Stimulated activated CD8-positive, alpha-beta memory T cell treated with anti-CD3 and anti-CD28 coated beads, Interleukin-12 subunit alpha, Interleukin-12 subunit beta, amount 100 ng/mL, for 1 hour (primary cell): Measurements from ENCODE around the gene PLEKHJ1.
"Not testable (repeated sequence)": the region's sequence is repeated elsewhere in the genome, so short reads cannot be mapped to it uniquely, and the experiment has no call there.

Source experiments
- DNase-seq: peaks from one replicate; pipeline ENCODE4 v3.0.0-alpha.2; 2020; ENCODE audit warnings: low read depth

PLEKHJ1 gene

DNA sequence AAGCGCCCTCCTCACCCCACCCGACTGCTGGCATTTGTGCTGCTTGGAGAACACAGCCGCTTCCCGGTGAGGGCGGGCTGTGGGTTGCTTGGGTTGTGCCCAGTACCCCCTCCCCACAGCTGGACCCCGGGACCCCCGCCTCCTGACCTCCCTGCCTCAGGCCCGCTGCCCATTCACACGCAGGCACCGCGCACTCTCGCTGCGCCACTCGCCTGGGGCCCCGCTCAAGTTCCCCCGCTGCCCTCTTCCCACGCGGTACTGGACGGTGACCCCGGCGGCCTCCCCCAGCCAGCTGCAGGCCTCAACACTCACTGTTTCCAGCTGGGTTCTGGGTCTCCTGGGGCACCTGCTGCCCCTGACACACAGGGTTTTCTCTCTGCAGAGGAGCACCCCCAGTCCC is 16.4 kb downstream of the PLEKHJ1 start:
- DNase-seq = no peak

DNA sequence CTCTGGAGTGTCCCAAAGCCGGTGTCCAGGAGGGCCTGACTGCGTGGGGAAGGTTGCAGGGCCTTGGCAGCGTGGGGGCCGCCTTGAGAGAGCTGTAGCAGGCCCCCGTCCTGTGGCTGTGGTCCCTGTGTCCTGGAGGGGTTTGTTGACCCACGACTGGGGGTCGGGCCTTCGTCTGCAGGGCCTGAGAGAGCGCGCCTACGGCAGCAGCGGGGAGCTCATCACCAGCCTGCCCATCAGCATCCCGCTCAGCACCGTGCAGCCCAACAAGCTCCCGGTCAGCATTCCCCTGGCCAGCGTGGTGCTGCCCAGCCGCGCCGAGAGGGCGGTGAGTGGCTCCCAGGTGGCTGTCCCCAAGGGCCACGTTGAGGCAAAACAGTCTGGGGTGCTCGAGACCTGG is 18.5 kb downstream of the PLEKHJ1 start:
- no peak for DNase-seq

DNA sequence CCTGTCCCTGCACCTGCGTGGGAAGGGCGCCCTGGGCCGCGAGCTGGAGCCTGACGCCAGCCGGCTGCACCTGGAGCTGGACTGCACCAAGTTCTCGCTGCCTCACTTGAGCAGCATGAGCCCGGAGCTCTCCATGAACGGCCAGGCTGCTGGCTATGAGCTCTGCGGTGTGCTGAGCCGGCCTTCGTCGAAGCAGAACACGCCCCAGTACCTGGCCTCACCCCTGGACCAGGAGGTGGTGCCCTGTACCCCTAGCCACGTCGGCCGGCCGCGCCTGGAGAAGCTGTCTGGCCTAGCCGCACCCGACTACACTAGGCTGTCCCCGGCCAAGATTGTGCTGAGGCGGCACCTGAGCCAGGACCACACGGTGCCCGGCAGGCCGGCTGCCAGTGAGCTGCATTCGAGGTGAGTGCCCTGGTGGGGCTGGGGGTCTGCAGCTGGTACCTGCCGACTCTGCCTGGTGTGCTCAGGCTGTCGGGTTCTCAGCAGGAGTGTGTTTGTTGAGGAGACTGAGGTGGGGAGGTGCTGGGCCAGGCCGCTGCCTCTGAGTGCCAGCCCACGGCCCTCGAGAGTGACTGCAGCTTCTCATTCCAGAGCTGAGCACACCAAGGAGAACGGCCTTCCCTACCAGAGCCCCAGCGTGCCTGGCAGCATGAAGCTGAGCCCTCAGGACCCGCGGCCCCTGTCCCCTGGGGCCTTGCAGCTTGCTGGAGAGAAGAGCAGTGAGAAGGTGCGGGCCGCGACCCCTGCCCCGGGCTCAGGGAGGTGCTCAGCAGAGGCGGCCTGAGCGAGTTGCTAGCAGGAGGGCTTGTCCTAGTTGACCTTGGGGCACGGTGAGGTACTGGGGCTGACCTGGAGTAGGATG is 19.5 kb downstream of the PLEKHJ1 start:
- no peak for DNase-seq

DNA sequence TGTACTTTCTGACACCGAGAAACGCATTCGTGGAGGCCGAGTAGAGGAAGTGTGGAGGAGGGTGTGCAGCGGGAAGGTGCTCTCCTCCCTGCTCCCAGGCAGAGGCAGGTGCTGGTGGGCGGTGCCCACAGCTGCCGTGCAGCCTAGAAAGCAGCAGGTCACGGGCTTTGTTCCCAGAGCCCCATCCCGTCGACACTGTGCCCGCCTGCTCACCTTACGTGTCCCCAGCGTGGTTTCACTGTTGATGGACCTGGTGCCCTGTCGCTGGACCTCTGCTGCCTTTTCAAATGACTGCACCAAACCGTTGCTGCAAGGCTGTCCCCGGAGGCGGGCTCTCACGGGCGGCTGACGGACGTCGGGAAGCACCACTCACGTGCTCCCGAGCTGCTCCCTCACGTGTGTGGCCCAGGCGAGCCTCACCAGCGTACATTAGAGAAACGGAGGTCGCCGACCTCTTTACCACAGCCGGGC is 20.8 kb downstream of the PLEKHJ1 start:
- no peak for DNase-seq

DNA sequence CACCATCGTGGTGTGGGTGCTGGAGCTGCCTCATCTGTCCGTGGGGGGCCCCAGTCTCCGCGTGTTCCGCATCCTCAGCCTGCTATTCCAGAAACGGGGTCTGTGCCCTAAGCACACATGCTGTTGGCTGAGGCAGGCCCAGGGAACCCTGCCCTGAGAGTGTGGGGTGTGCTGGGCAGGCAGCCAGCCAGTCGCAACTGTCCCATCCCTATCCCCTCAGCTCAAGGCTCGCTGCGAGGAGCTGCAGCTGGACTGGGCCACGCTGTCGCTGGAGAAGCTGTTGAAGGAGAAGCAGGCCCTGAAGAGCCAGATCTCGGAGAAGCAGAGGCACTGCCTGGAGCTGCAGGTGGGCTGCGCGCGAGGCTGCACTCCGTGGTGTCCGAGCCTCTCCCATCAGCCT is 21.9 kb downstream of the PLEKHJ1 start:
- no peak for DNase-seq

DNA sequence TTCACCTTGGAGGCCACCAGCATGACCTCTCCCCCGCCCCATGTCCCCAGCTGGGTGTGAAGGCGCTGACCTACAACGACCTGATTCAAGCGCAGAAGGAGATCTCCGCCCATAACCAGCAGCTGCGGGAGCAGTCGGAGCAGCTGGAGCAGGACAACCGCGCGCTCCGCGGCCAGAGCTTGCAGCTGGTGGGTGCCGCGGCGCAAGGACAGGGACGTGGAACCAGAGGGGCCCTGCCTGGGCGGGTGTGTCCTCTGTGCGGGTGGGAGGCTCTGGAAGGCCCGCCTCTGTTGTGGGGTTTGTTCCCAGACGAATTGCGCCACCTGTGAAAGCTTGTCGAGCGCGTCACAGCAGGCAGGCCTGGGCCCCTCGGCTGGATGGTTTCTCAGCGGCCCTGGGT is 22.3 kb downstream of the PLEKHJ1 start:
- DNase-seq = no peak

DNA sequence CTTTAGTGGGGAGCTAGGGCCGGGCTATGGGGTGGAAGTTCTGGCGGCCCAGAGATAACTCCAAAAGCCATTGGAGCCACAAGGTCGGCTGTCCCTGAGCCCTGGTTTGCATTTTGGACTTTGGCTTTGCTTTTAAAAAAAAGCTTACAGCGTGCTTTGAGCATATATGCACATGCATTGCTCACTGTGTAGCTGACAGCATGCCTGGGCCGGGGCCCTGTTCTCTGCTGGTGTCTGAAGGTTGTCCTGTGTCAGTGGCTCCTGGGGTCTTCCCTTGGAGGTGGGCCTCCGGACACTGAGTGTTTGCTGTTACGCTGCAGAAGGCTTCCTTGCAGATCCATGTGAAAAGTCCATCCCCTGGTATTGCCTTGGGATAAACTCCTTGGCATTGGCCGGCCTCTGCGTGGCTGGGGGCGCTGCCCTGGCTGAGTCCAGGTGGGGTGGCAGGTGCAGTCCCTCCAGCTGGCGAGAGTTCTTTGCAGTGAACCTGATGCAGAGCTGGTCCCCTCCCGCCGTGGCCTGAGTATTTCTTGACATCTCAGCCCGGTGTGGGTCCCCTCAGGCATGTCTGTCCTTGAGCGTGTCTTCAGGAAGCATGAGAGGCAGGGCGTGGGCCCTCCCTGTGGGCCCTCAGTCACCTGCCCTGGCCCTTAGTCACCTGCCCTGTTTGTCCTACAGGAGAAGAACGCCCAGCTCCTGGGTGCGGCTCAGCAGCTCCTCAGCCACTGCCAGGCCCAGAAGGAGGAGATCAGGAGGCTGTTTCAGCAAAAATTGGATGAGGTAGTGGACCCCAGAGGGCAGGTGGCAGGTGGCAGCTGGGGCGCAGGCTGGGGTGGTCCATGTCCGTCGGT is 23.0 kb downstream of the PLEKHJ1 start:
- DNase-seq = no peak

DNA sequence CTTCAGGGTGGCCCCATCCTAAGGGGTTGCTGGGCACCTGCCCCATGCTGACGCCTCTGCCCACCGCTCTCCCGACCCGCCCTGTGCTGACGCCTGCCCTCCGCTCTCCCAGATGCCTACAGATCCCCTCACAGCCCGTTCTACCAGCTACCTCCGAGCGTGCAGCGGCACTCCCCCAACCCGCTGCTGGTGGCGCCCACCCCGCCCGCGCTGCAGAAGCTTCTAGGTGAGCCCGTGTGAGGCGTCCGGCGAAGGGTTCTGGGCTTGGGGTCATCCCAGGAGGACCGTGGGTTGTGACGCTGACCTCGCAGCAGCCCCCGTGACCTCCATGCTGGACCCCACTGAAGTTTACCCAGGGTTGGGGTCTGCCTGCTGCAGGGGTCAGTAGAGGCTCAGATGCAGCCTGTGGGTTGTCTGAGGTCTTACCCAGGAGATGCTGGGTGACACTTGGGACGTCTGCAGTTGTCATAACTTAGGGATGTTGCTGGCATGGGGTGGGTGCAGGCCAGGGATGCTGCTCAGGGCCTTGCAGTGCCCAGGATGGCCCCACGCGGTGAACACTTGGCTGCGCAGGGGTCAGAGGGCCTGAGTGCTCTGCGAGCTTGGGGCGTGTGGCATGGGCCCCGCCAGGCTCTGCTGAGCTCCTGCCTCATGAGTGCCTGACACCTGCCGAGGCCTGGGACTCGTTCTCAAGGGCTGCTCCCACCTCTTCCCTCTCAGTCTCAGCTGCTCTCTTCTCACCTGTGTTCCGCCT is 25.0 kb downstream of the PLEKHJ1 start:
- no peak for DNase-seq

DNA sequence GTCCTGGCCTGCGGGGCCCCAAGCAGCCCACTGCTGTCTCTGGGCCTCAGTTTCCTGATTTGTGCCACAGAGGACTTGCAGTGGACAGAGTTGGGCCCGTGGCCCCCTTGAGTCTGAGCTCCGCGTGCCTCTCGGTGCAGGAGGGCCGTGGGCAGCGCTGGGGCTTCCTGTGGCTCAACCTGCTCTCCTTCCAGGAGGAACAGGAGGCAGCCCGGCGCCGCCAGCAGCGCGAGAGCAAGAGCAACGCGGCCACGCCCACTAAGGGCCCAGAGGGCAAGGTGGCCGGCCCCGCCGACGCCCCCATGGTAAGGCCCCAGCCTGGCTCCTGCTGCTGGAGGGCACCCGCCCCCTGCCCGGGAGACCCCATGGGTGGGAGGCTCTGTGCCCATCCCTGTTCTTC is 25.9 kb downstream of the PLEKHJ1 start:
- no peak for DNase-seq

DNA sequence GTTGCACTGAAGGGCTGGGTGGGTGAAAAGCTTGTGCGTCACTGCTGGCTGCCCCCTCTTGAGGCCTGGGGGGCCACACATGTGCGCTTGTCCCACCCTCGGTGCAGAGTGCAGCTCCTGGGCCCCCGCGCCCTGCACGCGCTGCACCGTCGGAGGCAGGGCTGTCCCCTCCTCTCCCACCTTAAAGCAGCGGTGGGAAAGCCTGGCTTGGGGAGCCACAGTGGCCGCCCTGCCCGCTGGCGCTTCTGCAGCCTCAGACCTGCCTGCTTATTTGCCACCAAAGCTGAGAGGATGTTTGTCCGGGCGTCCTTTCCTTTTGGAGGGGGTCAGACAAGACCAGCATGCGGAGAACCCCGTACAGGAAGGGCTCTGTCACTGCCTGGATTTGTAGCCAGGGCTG is 26.7 kb downstream of the PLEKHJ1 start:
- DNase-seq = no peak

DNA sequence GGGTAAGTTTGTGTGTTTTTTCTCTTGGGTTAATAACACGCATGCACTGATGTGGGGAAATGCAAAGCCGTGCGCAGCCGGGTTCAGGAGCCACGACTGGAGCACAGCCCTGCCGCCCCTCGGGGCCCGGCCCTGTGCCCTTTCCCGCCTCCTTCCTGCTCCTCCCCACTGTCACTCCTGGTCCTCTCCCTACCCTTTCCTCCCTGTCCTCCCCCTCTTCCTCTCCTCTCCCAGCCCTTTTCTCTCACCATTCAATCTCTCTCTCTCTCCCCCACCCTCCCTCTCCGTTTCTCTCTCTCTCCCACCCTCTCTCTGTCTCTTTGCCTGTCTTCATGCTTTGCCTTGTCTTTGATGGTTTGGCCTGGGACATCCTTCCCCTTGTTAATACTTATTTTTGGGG is 27.2 kb downstream of the PLEKHJ1 start:
- DNase-seq = no peak

DNA sequence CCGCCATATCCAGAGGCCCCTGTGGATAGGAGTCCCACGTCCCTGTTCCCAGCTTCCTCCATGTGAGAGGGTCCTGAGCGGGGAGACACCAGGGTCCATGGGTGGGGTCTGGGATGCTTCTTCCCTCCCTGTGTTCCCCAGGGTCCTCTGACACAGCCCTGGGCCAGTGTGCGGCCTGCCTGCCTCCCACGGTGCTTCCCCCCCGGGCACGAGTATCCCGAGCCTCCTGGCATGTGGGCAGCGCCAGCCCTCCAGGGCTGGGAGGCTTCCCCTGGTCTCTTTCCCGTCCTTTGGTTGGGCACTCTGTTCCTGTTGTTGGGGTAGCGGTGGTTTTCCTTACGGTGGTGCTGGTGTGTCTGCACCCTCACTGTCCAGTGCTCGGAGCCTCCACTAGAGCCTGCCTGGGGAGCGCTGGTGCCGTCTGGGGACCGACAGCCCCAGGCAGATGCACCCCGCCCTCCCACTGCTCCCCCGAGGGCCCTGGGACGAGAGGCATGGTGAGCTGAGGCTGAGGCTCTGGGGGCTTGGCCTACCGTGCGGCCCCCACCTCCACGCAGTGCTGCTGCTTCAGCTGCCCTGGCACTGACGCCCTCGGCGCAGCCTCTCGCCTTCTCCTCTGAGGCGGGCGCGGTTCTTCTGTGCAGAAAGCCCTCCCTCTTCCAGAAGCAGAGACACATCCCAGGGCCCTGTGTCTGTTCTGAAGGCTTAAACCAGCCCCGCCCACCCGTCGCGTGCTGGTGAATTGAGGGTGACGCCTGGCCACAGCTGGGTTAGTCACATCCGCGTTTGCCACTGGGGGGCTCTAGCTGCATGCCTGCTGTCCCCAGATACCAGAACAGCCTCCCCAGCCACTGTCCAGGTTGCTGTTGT is 27.9 kb downstream of the PLEKHJ1 start:
- no peak for DNase-seq

DNA sequence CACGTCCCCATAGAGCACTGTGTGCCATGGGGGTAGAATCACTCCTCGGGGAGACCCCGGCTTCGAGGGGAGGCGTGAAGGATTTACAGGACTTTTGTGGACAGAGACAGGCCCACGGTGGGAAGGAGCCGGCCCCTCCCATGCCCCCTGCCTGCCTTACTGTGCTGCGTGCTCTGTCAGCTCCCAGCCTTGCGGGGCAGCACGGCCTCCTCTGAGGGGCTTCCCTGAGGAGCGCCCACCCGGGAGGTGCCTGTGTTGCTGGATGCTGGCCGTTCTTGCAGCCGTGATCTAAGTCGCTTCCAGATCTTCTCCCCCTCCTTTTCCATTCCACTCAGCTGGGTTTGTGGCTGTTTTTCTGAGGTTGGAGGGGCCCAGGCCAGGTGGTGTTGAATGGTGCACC is 29.1 kb downstream of the PLEKHJ1 start:
- no peak for DNase-seq

DNA sequence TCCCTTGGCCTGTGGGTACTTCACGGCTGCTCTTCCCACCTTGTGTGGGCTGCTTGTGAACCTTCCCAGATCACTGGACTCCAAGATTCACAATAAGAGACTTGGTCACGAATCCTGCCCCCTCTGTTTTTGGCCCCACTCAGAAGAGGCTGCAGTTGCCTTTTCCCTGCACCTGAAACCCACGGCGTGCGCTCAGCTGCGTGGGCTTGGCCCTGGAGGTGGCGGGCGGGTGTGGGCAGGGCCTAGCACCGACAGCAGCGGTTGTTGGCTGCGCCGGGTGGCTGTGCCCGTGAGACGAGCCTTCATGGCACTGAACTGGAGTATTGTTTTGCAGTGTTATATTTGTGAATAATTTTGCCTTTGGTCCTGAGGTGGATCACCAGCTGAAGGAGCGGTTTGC is 33.8 kb downstream of the PLEKHJ1 start:
- no peak for DNase-seq

DNA sequence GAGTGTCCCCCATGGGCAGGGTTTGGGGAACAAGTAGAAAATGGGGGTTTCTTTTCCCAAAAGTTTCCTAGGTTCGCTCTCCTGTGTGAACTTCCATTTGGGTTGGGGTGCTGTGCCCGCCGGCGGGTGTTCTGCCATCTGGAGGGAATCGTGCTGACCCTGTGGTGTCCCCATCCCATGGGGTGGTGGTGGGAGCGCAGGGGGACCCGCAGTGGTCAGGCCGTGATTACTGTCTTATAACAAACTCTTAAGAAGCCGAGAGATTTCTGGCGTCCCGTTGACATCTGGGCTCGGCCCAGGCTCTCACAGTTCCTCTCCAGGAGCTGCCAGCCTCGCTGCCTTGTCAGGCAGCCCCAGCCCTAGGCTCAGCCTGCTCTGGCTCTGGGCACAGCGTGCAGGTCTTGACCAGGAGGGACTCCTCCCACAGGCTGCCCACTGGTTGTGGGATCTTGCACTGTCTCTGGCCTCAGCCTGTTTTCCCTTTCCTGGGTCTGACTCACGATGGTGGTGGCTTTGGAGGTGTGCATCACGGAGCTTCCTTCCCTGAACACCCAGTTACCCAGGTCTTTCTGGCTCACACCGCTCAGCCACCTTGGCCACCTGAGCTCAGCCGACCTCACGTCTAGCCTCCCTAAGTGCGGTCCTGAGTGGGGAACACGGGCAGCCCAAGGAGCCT is 34.5 kb downstream of the PLEKHJ1 start:
- no peak for DNase-seq

DNA sequence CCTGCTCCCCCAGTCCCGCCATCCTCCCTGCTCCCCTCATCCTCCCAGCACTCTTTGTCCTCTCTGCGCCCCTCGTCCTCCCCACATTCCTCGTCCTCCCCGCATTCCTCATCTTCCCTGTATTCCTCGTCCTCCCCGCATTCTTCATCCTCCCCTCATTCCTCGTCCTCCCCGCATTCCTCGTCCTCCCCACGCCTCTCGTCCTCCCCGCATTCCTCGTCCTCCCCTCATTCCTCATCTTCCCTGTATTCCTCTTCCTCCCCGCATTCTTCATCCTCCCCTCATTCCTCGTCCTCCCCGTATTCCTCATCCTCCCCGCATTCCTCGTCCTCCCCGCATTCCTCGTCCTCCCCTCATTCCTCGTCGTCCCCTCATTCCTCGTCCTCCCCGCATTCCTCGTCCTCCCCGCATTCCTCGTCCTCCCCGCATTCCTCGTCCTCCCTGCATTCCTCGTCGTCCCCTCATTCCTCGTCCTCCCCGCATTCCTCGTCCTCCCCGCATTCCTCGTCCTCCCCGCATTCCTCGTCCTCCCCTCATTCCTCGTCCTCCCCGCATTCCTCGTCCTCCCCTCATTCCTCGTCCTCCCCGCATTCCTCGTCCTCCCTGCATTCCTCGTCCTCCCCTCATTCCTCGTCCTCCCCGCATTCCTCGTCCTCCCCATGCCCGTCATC is 35.4 kb downstream of the PLEKHJ1 start:
- DNase-seq = not testable (repeated sequence)

DNA sequence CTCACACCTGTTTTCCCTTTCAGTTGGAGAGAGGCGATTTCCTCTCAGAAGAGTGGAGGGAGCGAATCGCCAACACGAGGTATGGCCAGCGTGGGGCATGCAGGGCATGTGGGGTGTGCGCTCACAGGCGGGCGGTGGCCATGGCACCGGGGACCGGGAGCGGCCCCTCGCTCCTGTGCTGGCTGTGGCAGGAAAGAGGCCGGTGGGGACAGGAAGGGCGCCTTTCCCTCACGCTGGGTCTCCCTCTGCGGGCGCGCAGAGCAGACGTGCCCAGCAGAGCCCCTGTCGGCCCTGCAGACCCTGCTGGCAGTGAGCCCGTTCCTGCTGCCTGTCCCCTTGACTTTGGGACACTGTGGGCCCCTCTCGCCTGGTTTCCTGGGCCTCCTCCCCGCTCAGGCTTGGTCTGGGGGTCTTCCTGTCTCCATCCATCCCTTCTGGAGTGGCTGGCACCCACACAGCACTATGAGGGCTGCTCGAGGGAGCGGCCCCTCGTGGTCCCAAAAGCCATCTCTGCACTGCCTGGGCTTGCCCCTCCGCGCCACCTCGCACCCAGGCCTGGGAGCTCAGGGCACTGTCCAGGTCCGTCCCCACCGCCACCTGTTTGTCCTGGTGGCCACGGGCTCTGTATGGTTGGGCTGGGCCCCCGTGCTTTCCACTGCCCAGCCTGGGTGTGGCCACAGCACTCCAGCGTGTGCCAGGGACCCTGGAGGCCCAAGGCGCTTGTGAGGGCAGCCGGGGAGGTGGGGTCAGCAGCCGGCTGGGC is 36.1 kb downstream of the PLEKHJ1 start:
- no peak for DNase-seq

DNA sequence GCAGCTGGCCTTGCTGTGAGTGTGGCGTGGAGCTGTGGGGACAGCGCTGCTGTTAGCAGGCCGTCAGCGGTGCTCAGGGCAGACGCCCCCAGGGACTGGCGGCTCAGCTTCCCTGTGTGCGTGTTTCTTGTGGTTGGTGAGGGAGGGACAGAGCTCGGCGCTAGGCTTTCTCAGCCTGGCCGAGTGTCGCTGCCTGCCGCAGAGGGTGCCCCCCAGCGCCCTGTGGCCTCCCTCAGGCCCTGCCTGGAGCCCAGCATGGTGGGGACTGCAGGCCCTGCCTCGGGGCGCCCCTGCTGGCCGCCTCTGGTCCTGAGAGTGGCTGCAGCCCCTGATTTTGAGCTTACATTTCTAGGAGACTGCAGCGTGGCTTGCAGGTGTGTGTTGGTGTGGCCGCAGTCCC is 36.9 kb downstream of the PLEKHJ1 start:
- DNase-seq = no peak

DNA sequence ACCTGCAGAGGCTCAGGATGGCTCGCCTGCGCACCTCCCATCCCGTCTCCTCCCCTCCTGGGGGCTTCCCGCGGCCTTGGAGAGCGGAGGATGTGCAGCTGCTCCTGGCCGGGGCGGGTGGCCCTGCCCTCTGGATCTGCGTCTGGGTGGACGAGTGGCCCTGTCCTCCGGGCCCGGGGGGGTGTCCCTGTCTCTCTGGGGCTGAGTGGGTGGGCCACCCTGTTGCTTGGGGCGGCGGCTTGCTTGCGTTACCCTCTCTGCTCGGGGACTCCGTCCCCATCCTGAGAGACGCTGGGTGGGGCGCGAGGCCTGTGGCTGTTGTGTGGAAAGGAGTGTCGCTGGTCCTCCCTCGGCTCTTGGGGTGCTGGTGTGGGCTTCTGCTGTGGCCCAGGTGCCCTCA is 37.8 kb downstream of the PLEKHJ1 start:
- no peak for DNase-seq

DNA sequence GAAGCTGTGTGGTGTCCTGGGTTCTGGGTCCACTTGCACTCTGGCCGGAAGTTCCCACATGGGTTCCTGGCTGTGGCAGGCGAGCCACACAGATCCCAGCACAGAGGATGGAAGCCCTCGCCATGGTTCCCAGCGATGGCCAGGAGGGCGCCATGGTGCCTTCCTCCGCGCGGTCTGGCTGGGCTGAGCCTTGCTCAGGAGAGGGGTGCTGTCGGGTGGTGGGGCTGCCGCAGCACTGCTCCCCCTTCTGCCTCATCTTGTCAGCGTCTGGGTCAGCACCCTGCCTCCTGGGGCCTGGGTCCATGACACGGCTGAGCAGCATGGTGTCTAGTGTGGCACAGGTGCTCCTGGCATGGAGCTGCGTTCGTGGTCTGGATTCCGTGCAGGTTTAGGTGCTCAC is 38.9 kb downstream of the PLEKHJ1 start:
- no peak for DNase-seq
